Calu3 (cell line): ENCODE results near the gene ODAD3. TPM values are rescaled to one million over a fixed set of nuclear protein-coding genes. Genes with fewer than 3 reads are reported as not detected.

ENCODE experiments used
- BruUV-seq: library from RNA; stranded (reverse); fragments of 400-500 nt; replicated peaks from 2 replicates; lab custom pipeline; 2021; lab: Mats Ljungman, UMichigan
- CTCF ChIA-PET: fragments of 300-600 bp; sonication (Branson Sonifier 250); formaldehyde crosslinking; loops from one replicate; lab custom pipeline; 2022; ENCODE audit warnings: antibody characterized with exemption; lab: Charles Lee
- DNase-seq: peaks from one replicate; pipeline ENCODE4 v3.0.0; 2022
- H3K27ac Mint-ChIP-seq: one replicate; pipeline ENCODE4 v1.8.0; 2022; ENCODE audit warnings: mixed read lengths; ENCODE audit not compliant: unreplicated experiment
- H3K27me3 Mint-ChIP-seq: one replicate; pipeline ENCODE4 v1.8.0; 2022; ENCODE audit warnings: mixed read lengths; ENCODE audit not compliant: unreplicated experiment
- H3K36me3 Mint-ChIP-seq: one replicate; pipeline ENCODE4 v1.8.0; 2022; ENCODE audit warnings: mild to moderate bottlenecking, moderate library complexity, mixed read lengths; ENCODE audit not compliant: insufficient read depth, unreplicated experiment
- H3K4me1 Mint-ChIP-seq: one replicate; pipeline ENCODE4 v1.8.0; 2022; ENCODE audit warnings: mild to moderate bottlenecking, low read depth, mixed read lengths; ENCODE audit not compliant: unreplicated experiment
- H3K4me3 Mint-ChIP-seq: one replicate; pipeline ENCODE4 v1.8.0; 2022; ENCODE audit warnings: mild to moderate bottlenecking, low read depth, moderate library complexity, mixed read lengths; ENCODE audit not compliant: unreplicated experiment
- H3K9me3 Mint-ChIP-seq: one replicate; pipeline ENCODE4 v1.8.0; 2022; ENCODE audit warnings: low read depth, mixed read lengths; ENCODE audit not compliant: unreplicated experiment
- intact Hi-C: fragments of 100-400 bp; cut with micrococcal nuclease; formaldehyde crosslinking; loops from one replicate; pipeline ENCODE4 v1.10.0; 2022; ENCODE audit not compliant: unreplicated experiment
- total RNA-seq: library from RNA; stranded (reverse); gene quantifications from 2 replicates; pipeline ENCODE4 v1.2.3, GENCODE V29; 2022
- TF ChIP-seq, protein P1 (sequence below): fragments of 200-600 bp; IDR thresholded peaks from one replicate; pipeline ENCODE4 v1.8.0; 2022; ENCODE audit warnings: antibody characterized with exemption; ENCODE audit not compliant: unreplicated experiment

The ODAD3 gene
- total RNA-seq, 1 experiment from 2014 or later, result not detected

DNA sequence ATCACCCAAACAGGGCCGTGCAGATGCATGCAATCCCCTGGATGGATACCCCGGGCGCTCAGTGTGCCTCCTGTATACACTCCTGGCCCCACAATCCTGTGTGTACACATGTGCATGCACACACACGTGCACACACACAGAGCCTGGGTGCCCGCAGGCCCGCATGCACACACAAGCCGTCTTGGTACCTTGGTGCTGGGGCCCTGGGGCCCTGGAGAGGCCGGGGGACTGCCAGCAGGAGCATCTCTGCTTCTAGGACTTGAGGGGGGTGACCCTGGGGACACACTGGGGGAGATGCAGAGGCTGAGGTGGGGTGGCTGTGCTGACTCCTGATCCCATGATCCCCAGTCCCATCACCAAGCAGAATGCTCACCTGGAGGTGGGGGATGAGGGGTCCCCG, 35.3 kb downstream of the ODAD3 start:
- peaks cover 37% of the 10 kb centered on the region for H3K36me3 Mint-ChIP-seq
- no peak overlapping the region for H3K27ac Mint-ChIP-seq
- TF ChIP-seq, protein P1, sequence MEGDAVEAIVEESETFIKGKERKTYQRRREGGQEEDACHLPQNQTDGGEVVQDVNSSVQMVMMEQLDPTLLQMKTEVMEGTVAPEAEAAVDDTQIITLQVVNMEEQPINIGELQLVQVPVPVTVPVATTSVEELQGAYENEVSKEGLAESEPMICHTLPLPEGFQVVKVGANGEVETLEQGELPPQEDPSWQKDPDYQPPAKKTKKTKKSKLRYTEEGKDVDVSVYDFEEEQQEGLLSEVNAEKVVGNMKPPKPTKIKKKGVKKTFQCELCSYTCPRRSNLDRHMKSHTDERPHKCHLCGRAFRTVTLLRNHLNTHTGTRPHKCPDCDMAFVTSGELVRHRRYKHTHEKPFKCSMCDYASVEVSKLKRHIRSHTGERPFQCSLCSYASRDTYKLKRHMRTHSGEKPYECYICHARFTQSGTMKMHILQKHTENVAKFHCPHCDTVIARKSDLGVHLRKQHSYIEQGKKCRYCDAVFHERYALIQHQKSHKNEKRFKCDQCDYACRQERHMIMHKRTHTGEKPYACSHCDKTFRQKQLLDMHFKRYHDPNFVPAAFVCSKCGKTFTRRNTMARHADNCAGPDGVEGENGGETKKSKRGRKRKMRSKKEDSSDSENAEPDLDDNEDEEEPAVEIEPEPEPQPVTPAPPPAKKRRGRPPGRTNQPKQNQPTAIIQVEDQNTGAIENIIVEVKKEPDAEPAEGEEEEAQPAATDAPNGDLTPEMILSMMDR, result no peak
- no peak overlapping the region for H3K4me3 Mint-ChIP-seq
- intact Hi-C loops, result no loop called here
- no peaks in the 10 kb centered on the region for H3K9me3 Mint-ChIP-seq
- CTCF ChIA-PET, result no interaction called here
- no peak for DNase-seq
- H3K4me1 Mint-ChIP-seq, result no peaks in the 10 kb centered on the region
- BruUV-seq, result no TSS peak
- no peaks in the 10 kb centered on the region for H3K27me3 Mint-ChIP-seq

DNA sequence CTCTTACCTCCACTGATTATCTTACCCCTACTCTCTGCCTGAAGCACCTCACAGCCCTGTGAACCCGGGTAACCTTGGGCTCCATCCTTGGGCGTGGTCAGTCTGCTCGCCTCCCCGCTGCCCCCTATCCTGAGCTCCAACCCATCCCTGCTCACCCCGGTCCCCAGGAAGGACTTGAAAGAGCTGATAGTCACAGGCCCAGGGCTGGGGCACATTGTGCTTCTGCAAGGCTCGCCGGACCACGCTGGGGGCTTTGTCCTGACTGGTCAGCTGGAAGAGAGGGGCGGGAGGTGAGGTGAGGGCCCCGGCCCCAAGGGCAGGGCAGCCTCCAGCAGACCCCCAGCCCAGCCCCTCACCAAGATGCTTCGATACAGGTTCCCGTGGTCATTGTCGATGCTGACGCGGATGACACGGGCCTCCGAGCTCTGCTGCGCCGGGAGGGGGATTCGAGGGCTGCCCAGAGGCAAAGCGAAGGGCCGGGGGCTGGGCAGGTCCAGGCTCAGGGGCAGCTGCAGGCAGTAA, 37.8 kb downstream of the ODAD3 start:
- no peak overlapping the region for H3K27ac Mint-ChIP-seq
- BruUV-seq, result no TSS peak
- no peak for DNase-seq
- H3K36me3 Mint-ChIP-seq, result peaks cover 32% of the 10 kb centered on the region
- CTCF ChIA-PET, result no interaction called here
- no peaks in the 10 kb centered on the region for H3K9me3 Mint-ChIP-seq
- no peaks in the 10 kb centered on the region for H3K27me3 Mint-ChIP-seq
- intact Hi-C loops, result no loop called here
- H3K4me1 Mint-ChIP-seq, result no peaks in the 10 kb centered on the region
- no peak overlapping the region for H3K4me3 Mint-ChIP-seq
- TF ChIP-seq, protein P1, result no peak

DNA sequence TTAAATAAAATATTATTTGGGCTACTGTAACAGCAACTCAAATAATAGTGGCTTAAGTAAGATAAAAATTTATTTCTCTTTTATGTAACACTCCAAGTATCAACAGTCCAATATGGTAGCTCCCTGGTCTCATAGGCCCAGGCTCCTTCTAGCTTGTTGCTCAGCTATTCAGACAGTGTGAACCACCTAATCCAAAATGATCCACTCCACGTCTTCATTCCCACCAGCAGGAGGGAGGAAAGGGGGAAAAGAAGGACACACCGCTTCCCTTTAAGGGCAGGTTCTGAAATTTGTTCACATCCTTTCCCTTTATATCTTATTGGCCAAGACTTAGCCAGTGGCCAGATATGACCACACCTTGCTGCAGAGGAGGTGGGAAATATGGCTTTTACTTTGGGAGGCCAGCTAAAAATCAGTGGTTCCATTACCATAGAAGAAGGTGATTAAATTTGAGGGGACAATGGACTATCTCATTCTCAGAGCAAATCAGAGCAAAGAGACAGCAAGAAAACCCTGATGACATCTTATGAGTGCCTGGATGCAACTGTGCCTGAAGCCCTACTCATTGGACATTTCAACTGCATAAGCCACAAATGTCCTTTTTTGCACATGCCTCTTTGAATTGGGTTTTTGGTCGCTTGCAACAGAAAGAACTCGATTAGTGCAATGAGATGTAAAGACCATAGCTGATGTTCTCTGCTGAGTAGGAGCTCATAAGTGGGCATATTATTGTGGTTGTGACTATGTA, 43.8 kb downstream of the ODAD3 start:
- no peak overlapping the region for H3K27ac Mint-ChIP-seq
- CTCF ChIA-PET, result interaction anchor here (0.7 kb wide), 1 partner anchor 1495 kb away, joined by 3 read pairs; no protein-coding TSS in a partner anchor
- TF ChIP-seq, protein P1, result no peak
- no peaks in the 10 kb centered on the region for H3K9me3 Mint-ChIP-seq
- peaks cover 7% of the 10 kb centered on the region for H3K36me3 Mint-ChIP-seq
- BruUV-seq, result no TSS peak
- H3K27me3 Mint-ChIP-seq, result no peaks in the 10 kb centered on the region
- no peak for DNase-seq
- H3K4me1 Mint-ChIP-seq, result no peaks in the 10 kb centered on the region
- no peak overlapping the region for H3K4me3 Mint-ChIP-seq
- intact Hi-C loops, result no loop called here

DNA sequence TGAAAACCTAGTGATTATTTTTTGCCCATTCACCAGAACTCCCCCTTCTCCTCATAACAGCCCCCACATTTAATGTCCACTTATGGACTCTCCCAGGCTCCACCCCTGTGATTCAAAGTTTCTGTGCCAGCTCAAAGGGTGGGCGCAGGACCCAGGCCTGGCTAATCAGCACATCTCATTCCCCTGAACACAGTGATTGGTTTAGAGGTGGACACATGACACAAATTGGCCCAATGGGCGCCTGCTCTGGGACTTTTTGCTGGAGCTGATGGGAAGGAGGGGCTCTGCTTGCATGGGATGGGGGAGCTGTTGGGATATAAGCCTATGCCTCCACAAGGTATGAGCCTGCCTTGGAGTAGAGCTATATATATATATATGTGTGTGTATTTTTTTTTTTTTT, 44.6 kb downstream of the ODAD3 start:
- H3K27me3 Mint-ChIP-seq, result no peaks in the 10 kb centered on the region
- BruUV-seq, result no TSS peak
- TF ChIP-seq, protein P1, result no peak
- CTCF ChIA-PET, result interaction anchor here (0.7 kb wide), 1 partner anchor 1496 kb away, joined by 3 read pairs; no protein-coding TSS in a partner anchor
- intact Hi-C loops, result no loop called here
- no peak for DNase-seq
- no peaks in the 10 kb centered on the region for H3K9me3 Mint-ChIP-seq
- H3K27ac Mint-ChIP-seq, result no peak overlapping the region
- H3K4me3 Mint-ChIP-seq, result no peak overlapping the region
- H3K4me1 Mint-ChIP-seq, result no peaks in the 10 kb centered on the region
- peaks cover 3% of the 10 kb centered on the region for H3K36me3 Mint-ChIP-seq
